HL-60 (cell line): ENCODE data around the gene ESPL1.

ENCODE experiments used
- GABPA ChIP-seq: IDR thresholded peaks from 2 replicates; pipeline ENCODE4 v1.6.1; 2012; ENCODE audit warnings: low read depth
- TF ChIP-seq, protein P1 (sequence below): IDR thresholded peaks from one replicate; pipeline ENCODE4 v1.5.1; 2011; ENCODE audit warnings: low read length, control low read depth, inconsistent platforms; ENCODE audit not compliant: insufficient read depth
- TF ChIP-seq, protein P2 (sequence below): IDR thresholded peaks from 2 replicates; pipeline ENCODE4 v1.6.1; 2012; ENCODE audit warnings: low read depth; ENCODE audit not compliant: insufficient replicate concordance

DNA sequence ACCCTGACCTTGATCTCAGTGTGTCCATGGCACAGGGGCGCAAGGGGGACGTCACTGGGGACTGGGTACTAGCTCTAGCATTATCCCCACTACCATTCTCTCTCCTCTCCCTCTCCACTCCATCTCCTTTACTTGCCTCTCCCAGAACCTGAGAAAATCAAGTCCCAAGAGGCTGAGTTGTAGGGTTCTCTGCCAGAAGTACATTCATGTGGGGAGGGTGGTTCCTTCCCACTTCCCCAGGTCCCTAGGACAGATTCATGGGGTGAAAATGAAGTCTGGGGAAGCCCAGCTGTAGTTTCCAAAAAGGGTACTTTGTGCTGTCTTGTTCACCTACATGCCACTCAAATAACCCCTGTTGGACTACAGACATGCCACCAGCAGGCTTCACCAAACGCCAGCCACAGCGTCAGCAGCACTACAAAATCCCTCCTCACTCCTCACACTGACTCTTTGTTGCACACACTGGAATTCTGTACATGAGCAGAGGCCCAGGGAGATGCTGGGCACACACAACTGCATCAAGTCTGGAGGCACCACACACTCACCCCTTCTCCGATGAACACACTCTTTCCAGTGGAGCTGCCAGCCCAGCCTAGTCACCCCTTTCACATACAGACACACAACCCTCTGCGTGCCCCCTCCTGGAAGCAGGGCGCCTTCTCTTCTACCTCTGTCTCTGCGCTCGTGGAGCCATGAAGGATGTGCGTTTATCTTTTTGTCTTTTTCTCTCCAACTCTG is 43.0 kb upstream of the ESPL1 start:
- TF ChIP-seq, protein P1, sequence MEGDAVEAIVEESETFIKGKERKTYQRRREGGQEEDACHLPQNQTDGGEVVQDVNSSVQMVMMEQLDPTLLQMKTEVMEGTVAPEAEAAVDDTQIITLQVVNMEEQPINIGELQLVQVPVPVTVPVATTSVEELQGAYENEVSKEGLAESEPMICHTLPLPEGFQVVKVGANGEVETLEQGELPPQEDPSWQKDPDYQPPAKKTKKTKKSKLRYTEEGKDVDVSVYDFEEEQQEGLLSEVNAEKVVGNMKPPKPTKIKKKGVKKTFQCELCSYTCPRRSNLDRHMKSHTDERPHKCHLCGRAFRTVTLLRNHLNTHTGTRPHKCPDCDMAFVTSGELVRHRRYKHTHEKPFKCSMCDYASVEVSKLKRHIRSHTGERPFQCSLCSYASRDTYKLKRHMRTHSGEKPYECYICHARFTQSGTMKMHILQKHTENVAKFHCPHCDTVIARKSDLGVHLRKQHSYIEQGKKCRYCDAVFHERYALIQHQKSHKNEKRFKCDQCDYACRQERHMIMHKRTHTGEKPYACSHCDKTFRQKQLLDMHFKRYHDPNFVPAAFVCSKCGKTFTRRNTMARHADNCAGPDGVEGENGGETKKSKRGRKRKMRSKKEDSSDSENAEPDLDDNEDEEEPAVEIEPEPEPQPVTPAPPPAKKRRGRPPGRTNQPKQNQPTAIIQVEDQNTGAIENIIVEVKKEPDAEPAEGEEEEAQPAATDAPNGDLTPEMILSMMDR, result no peak
- TF ChIP-seq, protein P2, sequence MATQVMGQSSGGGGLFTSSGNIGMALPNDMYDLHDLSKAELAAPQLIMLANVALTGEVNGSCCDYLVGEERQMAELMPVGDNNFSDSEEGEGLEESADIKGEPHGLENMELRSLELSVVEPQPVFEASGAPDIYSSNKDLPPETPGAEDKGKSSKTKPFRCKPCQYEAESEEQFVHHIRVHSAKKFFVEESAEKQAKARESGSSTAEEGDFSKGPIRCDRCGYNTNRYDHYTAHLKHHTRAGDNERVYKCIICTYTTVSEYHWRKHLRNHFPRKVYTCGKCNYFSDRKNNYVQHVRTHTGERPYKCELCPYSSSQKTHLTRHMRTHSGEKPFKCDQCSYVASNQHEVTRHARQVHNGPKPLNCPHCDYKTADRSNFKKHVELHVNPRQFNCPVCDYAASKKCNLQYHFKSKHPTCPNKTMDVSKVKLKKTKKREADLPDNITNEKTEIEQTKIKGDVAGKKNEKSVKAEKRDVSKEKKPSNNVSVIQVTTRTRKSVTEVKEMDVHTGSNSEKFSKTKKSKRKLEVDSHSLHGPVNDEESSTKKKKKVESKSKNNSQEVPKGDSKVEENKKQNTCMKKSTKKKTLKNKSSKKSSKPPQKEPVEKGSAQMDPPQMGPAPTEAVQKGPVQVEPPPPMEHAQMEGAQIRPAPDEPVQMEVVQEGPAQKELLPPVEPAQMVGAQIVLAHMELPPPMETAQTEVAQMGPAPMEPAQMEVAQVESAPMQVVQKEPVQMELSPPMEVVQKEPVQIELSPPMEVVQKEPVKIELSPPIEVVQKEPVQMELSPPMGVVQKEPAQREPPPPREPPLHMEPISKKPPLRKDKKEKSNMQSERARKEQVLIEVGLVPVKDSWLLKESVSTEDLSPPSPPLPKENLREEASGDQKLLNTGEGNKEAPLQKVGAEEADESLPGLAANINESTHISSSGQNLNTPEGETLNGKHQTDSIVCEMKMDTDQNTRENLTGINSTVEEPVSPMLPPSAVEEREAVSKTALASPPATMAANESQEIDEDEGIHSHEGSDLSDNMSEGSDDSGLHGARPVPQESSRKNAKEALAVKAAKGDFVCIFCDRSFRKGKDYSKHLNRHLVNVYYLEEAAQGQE, result no peak
- no peak for TF ChIP-seq GABPA
